GM04504 (cell line): ENCODE results near the gene PSMG4.

ENCODE experiments used
- DNase-seq: peaks from one replicate; pipeline ENCODE4 v3.0.0-alpha.2; 2012; ENCODE audit warnings: low read depth

Gene PSMG4

GRCh38 chr6:3290149-3290930 lies 31.6 kb downstream of the PSMG4 start:
- DNase-seq, result no peak

GRCh38 chr6:3290931-3291211 lies 32.1 kb downstream of the PSMG4 start:
- DNase-seq, result no peak

GRCh38 chr6:3291346-3291745 lies 32.6 kb downstream of the PSMG4 start:
- no peak for DNase-seq

GRCh38 chr6:3291987-3292386 lies 33.2 kb downstream of the PSMG4 start:
- no peak for DNase-seq

- DNase-seq, result no peak
Observed at GRCh38 chr6:3292431-3293197, 33.9 kb downstream of the PSMG4 start.

- no peak for DNase-seq
Observed at GRCh38 chr6:3293271-3294155, 34.8 kb downstream of the PSMG4 start.

GRCh38 chr6:3294396-3294795 lies 35.6 kb downstream of the PSMG4 start:
- no peak for DNase-seq

GRCh38 chr6:3294921-3295871 lies 36.4 kb downstream of the PSMG4 start:
- DNase-seq, result no peak

- DNase-seq, result no peak
Observed at GRCh38 chr6:3296078-3296477, 37.3 kb downstream of the PSMG4 start.

- DNase-seq, result no peak
Observed at GRCh38 chr6:3296537-3296936, 37.8 kb downstream of the PSMG4 start.

GRCh38 chr6:3297006-3297405 lies 38.3 kb downstream of the PSMG4 start:
- DNase-seq, result no peak

GRCh38 chr6:3297909-3298308 lies 39.2 kb downstream of the PSMG4 start:
- no peak for DNase-seq

- no peak for DNase-seq
Observed at GRCh38 chr6:3299221-3299620, 40.5 kb downstream of the PSMG4 start.

GRCh38 chr6:3301506-3301905 lies 42.8 kb downstream of the PSMG4 start:
- no peak for DNase-seq

GRCh38 chr6:3303795-3304411 lies 45.2 kb downstream of the PSMG4 start:
- no peak for DNase-seq

- no peak for DNase-seq
Observed at GRCh38 chr6:3304500-3305215, 45.9 kb downstream of the PSMG4 start.

- no peak for DNase-seq
Observed at GRCh38 chr6:3305216-3305565, 46.4 kb downstream of the PSMG4 start.

- no peak for DNase-seq
Observed at GRCh38 chr6:3305831-3306230, 47.1 kb downstream of the PSMG4 start.

- DNase-seq, result no peak
Observed at GRCh38 chr6:3306848-3307247, 48.1 kb downstream of the PSMG4 start.

GRCh38 chr6:3307436-3307835 lies 48.7 kb downstream of the PSMG4 start:
- no peak for DNase-seq

GRCh38 chr6:3308106-3308505 lies 49.4 kb downstream of the PSMG4 start:
- no peak for DNase-seq
